Endothelial cell of umbilical vein (primary cell): ENCODE measurements around the gene CALD1. TPM values are rescaled to one million over a fixed set of nuclear protein-coding genes. Genes with fewer than 3 reads are reported as not detected.

ENCODE experiments used
- BruUV-seq: library from RNA; stranded (reverse); fragments of 400-500 nt; replicated peaks from 2 replicates; lab custom pipeline; 2021; lab: Mats Ljungman, UMichigan
- CTCF ChIA-PET: fragments of 300-600, 350-600 bp; sonication (Branson Sonifier 250); formaldehyde crosslinking; loops from one replicate; lab custom pipeline; 2021; ENCODE audit warnings: antibody characterized with exemption, inconsistent platforms; lab: Charles Lee
- POLR2A ChIA-PET: fragments of 300-600, 350-600 bp; sonication (Branson Sonifier 250); formaldehyde crosslinking; loops from one replicate; lab custom pipeline; 2021; ENCODE audit warnings: antibody characterized with exemption, inconsistent platforms; lab: Charles Lee
- DNase-seq: peaks from one replicate; pipeline ENCODE4 v3.0.0-alpha.2; 2011; ENCODE audit warnings: low read depth, low spot score
- FAIRE-seq: peaks from 2 replicates; lab custom pipeline; 2011; peaks lifted over from hg19 to GRCh38; lab: Jason Lieb, UNC
- H2AFZ ChIP-seq: 2 replicates; pipeline ENCODE4 v1.6.0; 2012; ENCODE audit warnings: low read depth, low read length, control low read depth, inconsistent platforms
- H3K27ac ChIP-seq: 2 replicates; pipeline ENCODE4 v1.5.1; 2011; ENCODE audit warnings: low read depth, mild to moderate bottlenecking, control low read depth, low read length, moderate library complexity; ENCODE audit not compliant: insufficient read depth
- H3K27me3 ChIP-seq, 2 experiments: 2 replicates each; pipeline versions ENCODE4 v1.6.0 to v1.6.1; 2011; ENCODE audit warnings: low read length in 2 of 2, mixed read lengths in 1 of 2; ENCODE audit not compliant: control insufficient read depth in 2 of 2, insufficient read depth in 2 of 2
- H3K36me3 ChIP-seq, 2 experiments: 2 replicates in 1 of 2; 3 replicates in 1 of 2; pipeline ENCODE4 v1.5.1; 2011; ENCODE audit warnings: low read length in 2 of 2, mild to moderate bottlenecking in 1 of 2, moderate library complexity in 1 of 2; ENCODE audit not compliant: control insufficient read depth in 2 of 2, insufficient read depth in 2 of 2; ENCODE audit errors: extremely low read depth in 1 of 2
- H3K4me1 ChIP-seq: 3 replicates; pipeline ENCODE4 v1.5.1; 2011; ENCODE audit warnings: mild to moderate bottlenecking, low read length; ENCODE audit not compliant: control insufficient read depth, insufficient read depth; ENCODE audit errors: extremely low read depth
- H3K4me2 ChIP-seq: 2 replicates; pipeline ENCODE4 v1.6.1; 2011; ENCODE audit warnings: low read length, control low read depth, mixed read lengths; ENCODE audit not compliant: insufficient read depth
- H3K4me3 ChIP-seq, 3 experiments: fragments of 200-600 bp in 1 of 3; sonication (generic), shearing (Covaris generic) in 1 of 3; replicated peaks in 1 of 3; 2 replicates each; pipeline ENCODE4 v1.5.1; 2011 to 2016; ENCODE audit warnings: control low read depth in 3 of 3, low read length in 3 of 3, mild to moderate bottlenecking in 2 of 3, inconsistent platforms in 1 of 3, low read depth in 1 of 3, moderate library complexity in 1 of 3; ENCODE audit not compliant: insufficient read depth in 1 of 3
- H3K79me2 ChIP-seq: 2 replicates; pipeline ENCODE4 v1.6.0; 2012; ENCODE audit warnings: low read length, inconsistent platforms; ENCODE audit not compliant: control insufficient read depth, insufficient read depth
- H3K9ac ChIP-seq: replicated peaks from 2 replicates; pipeline ENCODE3; 2011; ENCODE audit warnings: low read length, control low read depth; ENCODE audit not compliant: insufficient read depth; ENCODE audit errors: extremely low read depth
- H3K9me1 ChIP-seq: replicated peaks from 3 replicates; pipeline ENCODE4 v1.6.0; 2011; ENCODE audit warnings: mild to moderate bottlenecking, low read length; ENCODE audit not compliant: control insufficient read depth, insufficient read depth; ENCODE audit errors: extremely low read depth
- H3K9me3 ChIP-seq: replicated peaks from 2 replicates; pipeline ENCODE4 v1.5.1; 2012; ENCODE audit warnings: low read length, inconsistent platforms; ENCODE audit not compliant: control insufficient read depth, insufficient read depth
- H4K20me1 ChIP-seq: replicated peaks from 2 replicates; pipeline ENCODE3; 2011; ENCODE audit warnings: mild to moderate bottlenecking, low read length; ENCODE audit not compliant: control insufficient read depth, insufficient read depth; ENCODE audit errors: extremely low read depth
- EZH2 ChIP-seq: IDR thresholded peaks from 2 replicates; pipeline ENCODE4 v1.6.1; 2012; ENCODE audit warnings: borderline replicate concordance, low read depth, mild to moderate bottlenecking, moderate library complexity, low read length, inconsistent platforms; ENCODE audit not compliant: severe bottlenecking
- FOS ChIP-seq: IDR thresholded peaks from 2 replicates; pipeline ENCODE4 v1.6.1; 2011; ENCODE audit warnings: mild to moderate bottlenecking, low read length, moderate library complexity, borderline replicate concordance; ENCODE audit not compliant: insufficient read depth
- GATA2 ChIP-seq: IDR thresholded peaks from 2 replicates; pipeline ENCODE4 v1.7.0; 2011; ENCODE audit warnings: low read depth, mild to moderate bottlenecking, moderate library complexity, mixed read lengths, low read length; ENCODE audit not compliant: insufficient read length, insufficient read depth
- JUN ChIP-seq: IDR thresholded peaks from 2 replicates; pipeline ENCODE4 v1.6.1; 2011; ENCODE audit warnings: borderline replicate concordance, low read depth; ENCODE audit not compliant: insufficient read length, insufficient read depth
- MYC ChIP-seq: IDR thresholded peaks from one replicate; pipeline ENCODE4 v1.6.1; 2011; ENCODE audit warnings: mild to moderate bottlenecking, low read depth, low read length
- POLR2A ChIP-seq: IDR thresholded peaks from 2 replicates; pipeline ENCODE4 v1.6.1; 2012; ENCODE audit warnings: low read depth, mild to moderate bottlenecking, control low read depth, low read length
- POLR2AphosphoS5 ChIP-seq: IDR thresholded peaks from 2 replicates; pipeline ENCODE4 v1.6.1; 2012; ENCODE audit warnings: low read depth, mild to moderate bottlenecking, control low read depth, low read length, moderate library complexity; ENCODE audit not compliant: insufficient read depth
- dilution Hi-C: fragments of 300-500 bp; cut with MboI; formaldehyde crosslinking; loops from one replicate; pipeline ENCODE4 v1.15.0; 2019; ENCODE audit warnings: low sequenced_read_pairs; ENCODE audit not compliant: extremely low pct_ligation_motif_present
- intact Hi-C: fragments of 100-400 bp; cut with micrococcal nuclease; formaldehyde crosslinking; loops from one replicate; pipeline ENCODE4 v1.10.0; 2022
- polyA plus RNA-seq, 4 experiments: library from polyadenylated mRNA; depleted of rRNA in 3 of 4; stranded (reverse) in 3 of 4; unstranded in 1 of 4; fragments of >200 nt; gene quantifications; 2 replicates each; pipeline versions ENCODE4 v1.2.1 to v1.2.3, GENCODE V29; 2011 to 2012; ENCODE audit warnings: missing spikeins in 1 of 4
- total RNA-seq: library from RNA; stranded (reverse); gene quantifications from 2 replicates; pipeline ENCODE4 v1.2.3, GENCODE V29; 2021
- TF ChIP-seq, protein P1 (sequence below), 2 donors: IDR thresholded peaks; 1 replicate in 1 of 2; 2 replicates in 1 of 2; pipeline ENCODE4 v1.5.1; 2011; ENCODE audit warnings: low read length in 2 of 2, mild to moderate bottlenecking in 2 of 2, moderate library complexity in 2 of 2, control low read depth in 1 of 2, inconsistent platforms in 1 of 2, low read depth in 1 of 2; ENCODE audit not compliant: insufficient read depth in 1 of 2; ENCODE audit errors: extremely low read depth in 1 of 2
- TF ChIP-seq, protein P2 (sequence below): IDR thresholded peaks from 2 replicates; pipeline ENCODE4 v1.6.1; 2011; ENCODE audit not compliant: insufficient read depth, insufficient read length

Gene CALD1
- total and polyA plus RNA-seq, 2 donors (not counting 3 experiments of a cell fraction or from before 2014, with no cell fraction given): 136 to 307 TPM

DNA sequence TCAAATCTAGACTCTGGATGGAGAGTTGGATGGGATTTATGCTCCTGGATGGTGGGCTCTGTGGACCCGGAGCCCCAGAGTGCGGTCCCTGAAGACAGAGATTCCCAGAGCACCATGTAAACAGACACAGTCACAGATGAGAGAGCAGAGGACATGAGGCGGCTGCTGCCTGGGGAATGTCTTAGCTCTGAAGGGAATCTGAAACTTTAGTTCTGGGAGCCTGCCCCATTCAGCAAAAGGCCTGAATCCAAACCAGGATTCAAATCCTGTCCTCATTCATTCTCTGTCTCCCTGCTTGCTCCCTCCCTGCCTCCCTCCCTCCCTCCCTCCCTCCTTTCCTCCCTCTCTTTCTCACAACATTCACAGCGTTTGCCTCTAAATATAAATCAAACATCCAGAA lies 49.5 kb upstream of the CALD1 start:
- H3K79me2 ChIP-seq: no peaks in the 10 kb centered on the region
- no peak overlapping the region for H2AFZ ChIP-seq
- H3K4me2 ChIP-seq: no peak overlapping the region
- ChIA-PET CTCF (interaction anchor here (0.9 to 1.0 kb wide), 2 partner anchors 28 to 97 kb away, joined by 3 to 4 read pairs; no protein-coding TSS in a partner anchor), POLR2A (no interaction called here)
- no TSS peak for BruUV-seq
- TF ChIP-seq POLR2A: no peak
- TF ChIP-seq JUN: no peak
- no peak for TF ChIP-seq POLR2AphosphoS5
- TF ChIP-seq, protein P1, sequence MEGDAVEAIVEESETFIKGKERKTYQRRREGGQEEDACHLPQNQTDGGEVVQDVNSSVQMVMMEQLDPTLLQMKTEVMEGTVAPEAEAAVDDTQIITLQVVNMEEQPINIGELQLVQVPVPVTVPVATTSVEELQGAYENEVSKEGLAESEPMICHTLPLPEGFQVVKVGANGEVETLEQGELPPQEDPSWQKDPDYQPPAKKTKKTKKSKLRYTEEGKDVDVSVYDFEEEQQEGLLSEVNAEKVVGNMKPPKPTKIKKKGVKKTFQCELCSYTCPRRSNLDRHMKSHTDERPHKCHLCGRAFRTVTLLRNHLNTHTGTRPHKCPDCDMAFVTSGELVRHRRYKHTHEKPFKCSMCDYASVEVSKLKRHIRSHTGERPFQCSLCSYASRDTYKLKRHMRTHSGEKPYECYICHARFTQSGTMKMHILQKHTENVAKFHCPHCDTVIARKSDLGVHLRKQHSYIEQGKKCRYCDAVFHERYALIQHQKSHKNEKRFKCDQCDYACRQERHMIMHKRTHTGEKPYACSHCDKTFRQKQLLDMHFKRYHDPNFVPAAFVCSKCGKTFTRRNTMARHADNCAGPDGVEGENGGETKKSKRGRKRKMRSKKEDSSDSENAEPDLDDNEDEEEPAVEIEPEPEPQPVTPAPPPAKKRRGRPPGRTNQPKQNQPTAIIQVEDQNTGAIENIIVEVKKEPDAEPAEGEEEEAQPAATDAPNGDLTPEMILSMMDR (IDR thresholded peaks at IDR 0.05; ENCODE audit: extremely low read depth in 1 of 2, insufficient read depth in 1 of 2, low read depth in 1 of 2, low read length in 2 of 2): no peak
- TF ChIP-seq MYC: no peak
- TF ChIP-seq EZH2: no peak
- no peak for TF ChIP-seq GATA2
- TF ChIP-seq, protein P2, sequence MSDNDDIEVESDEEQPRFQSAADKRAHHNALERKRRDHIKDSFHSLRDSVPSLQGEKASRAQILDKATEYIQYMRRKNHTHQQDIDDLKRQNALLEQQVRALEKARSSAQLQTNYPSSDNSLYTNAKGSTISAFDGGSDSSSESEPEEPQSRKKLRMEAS: no peak
- no peak for TF ChIP-seq FOS
- no peak overlapping the region for H3K9ac ChIP-seq
- intact Hi-C loops (no loop called here), dilution Hi-C loops (no loop called here)
- H3K4me3 ChIP-seq: no peak overlapping the region
- H3K9me3 ChIP-seq: no peaks in the 10 kb centered on the region
- no peaks in the 10 kb centered on the region for H3K9me1 ChIP-seq
- no peak overlapping the region for H3K27ac ChIP-seq
- DNase-seq (no peak), FAIRE-seq (no peak)
- H3K27me3 ChIP-seq: no peaks in the 10 kb centered on the region
- no peaks in the 10 kb centered on the region for H3K36me3 ChIP-seq
- no peaks in the 10 kb centered on the region for H3K4me1 ChIP-seq
- no peaks in the 10 kb centered on the region for H4K20me1 ChIP-seq
